Measurements from ENCODE around the gene TMEM51. TPM values are rescaled to one million over a fixed set of nuclear protein-coding genes. Genes with fewer than 3 reads are reported as not detected.

The TMEM51 gene
- total RNA-seq, 2 experiments from 2014 or later: not detected

DNA sequence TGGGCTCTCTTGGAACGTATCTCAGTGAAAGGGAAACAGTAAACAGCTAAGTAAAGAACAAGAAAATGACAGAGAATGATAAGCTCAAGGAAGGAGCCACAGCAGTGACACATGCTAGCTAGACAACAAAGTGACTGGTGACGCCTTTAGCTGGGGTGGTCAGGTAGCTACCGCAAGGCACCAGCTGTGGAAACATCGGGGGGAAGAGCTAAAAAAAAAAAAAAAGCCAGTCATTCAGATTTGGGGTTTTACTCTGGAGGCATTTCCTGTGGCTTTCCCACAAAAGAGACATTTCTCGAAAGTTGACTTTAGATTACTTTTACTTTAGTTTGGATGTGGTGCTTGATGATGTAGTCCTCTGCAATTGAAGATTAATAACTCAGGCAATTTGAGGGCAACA, 95.5 kb downstream of the TMEM51 start:
- Mint-ChIP-seq H3K27me3 (peaks cover 61% of the 10 kb centered on the region), H3K4me3 (peak overlapping the region; percentile 3), H3K4me1 (peaks cover 74% of the 10 kb centered on the region), H3K36me3 (ENCODE audit: low read depth) (peaks cover 23% of the 10 kb centered on the region), H3K9me3 (peaks cover 30% of the 10 kb centered on the region), H3K27ac (peak overlapping the region; percentile 83)
- CTCF ChIA-PET: interaction anchor here (0.6 to 2.0 kb wide), 4 partner anchors 11 to 168 kb away, joined by 3 to 8 read pairs (median 4); no protein-coding TSS in a partner anchor
- peak; percentile 85 for DNase-seq
- POLR2A ChIA-PET: interaction anchor here (0.6 to 1.2 kb wide), 2 partner anchors 13 to 137 kb away, joined by 3 read pairs; no protein-coding TSS in a partner anchor

DNA sequence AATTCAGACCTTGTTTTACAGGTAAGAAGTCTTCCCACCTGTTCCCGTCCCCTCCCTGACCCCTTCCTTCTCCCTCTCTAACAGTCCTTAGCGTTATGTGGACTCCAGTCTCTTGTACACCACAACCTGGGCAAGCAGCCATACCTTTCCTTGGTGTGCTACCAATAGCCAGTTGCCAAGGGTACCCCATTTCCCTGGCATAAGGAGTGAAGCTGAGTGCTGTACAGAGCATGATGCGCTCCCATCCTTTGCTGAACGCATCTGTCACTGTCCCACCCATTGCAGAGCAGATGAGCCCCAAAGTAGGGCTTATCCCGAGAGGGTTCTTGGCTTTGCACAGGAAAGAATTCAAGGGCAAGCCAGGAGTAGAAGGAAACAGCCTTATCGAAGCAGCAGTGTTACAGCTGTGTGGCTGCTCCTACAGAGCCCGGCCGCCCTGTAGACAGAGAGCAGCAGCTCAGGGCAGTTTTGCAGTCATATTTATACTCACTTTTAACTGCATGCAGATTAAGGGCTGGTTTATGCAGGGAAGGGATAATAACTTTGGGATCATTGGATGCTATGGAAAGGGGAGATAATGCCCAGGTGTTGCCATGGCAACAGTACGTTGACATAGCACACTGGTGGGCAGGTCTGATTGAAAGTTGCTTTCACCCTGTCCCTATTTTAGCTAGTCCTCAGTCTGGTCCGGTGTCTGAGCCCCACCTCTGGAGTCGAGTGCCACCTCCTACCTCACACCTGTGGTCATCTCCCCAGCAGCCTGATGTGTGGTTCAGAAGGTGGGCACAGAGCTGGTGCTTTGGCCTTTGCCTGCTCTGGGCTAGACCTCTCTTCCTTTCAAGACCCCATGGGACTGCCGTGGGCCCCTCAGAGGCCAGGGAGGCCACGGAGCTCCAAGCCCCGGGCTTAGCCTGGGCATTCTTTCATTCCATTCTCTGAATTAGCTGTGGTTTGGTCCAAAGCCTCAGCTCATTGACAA, 98.6 kb downstream of the TMEM51 start:
- Mint-ChIP-seq H3K27ac (peak overlapping the region; percentile 79), H3K36me3 (ENCODE audit: low read depth) (peaks cover 9% of the 10 kb centered on the region), H3K4me1 (peaks cover 61% of the 10 kb centered on the region), H3K27me3 (peaks cover 44% of the 10 kb centered on the region), H3K4me3 (peak overlapping the region; percentile 3), H3K9me3 (peaks cover 16% of the 10 kb centered on the region)
- POLR2A ChIA-PET: interaction anchor here (0.8 kb wide), 1 partner anchor 26 kb away, joined by 3 read pairs; no protein-coding TSS in a partner anchor
- CTCF ChIA-PET: interaction anchor here (0.8 kb wide), 1 partner anchor 9 kb away, joined by 3 read pairs; no protein-coding TSS in a partner anchor
- DNase-seq: no peak

DNA sequence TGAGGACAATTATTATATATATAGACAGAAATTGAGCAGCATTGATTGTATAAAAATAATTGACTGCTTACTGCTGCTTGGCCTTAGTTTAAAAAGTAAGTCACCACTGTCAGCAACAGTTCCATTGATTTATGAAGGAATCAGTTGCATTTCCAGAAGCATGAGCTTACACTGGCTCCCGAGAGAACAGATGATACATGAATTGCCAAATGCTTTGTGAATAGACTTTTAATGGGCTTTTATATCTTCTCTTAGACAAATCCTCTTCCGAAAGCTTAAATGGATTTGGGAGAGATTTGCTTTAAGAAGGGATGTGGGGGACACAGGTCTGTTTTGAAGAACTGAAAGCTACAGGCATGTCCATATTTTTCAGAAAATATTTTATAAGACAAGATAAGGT, 101.0 kb downstream of the TMEM51 start:
- peaks cover 4% of the 10 kb centered on the region for H3K9me3 Mint-ChIP-seq
- DNase-seq: no peak
- H3K27ac Mint-ChIP-seq: no peak overlapping the region
- peaks cover 40% of the 10 kb centered on the region for H3K4me1 Mint-ChIP-seq
- POLR2A ChIA-PET: no interaction called here
- H3K36me3 Mint-ChIP-seq (ENCODE audit: low read depth): peaks cover 2% of the 10 kb centered on the region
- peaks cover 42% of the 10 kb centered on the region for H3K27me3 Mint-ChIP-seq
- H3K4me3 Mint-ChIP-seq: no peak overlapping the region
- CTCF ChIA-PET: no interaction called here

DNA sequence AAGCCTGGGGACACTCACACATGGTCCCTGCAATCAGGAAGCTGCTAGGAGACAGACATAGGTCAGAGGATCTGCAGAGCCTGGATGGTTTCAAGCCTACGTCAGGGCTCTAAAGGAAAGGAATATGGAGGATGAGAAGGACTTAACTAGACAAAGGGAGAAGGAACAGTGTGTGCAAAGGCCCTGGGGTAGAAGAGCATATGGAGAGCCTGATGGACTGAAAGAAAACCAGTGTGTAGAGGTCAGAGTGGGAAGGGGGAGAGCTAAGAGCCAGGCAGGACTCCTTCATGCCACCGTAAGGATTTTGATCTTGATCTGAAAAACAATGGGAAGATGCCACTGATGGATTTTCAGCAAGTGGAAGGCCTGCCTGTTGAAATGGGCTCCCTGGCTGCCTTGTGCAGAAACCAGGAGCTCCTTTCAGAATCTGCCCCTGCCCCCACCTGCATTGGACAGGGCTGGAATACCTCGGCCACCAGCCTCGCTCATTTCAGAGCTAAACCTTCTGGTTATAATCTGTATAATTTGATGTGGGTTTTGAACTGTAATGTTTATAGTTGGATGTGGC, 102.1 kb downstream of the TMEM51 start:
- no peaks in the 10 kb centered on the region for H3K36me3 Mint-ChIP-seq (ENCODE audit: low read depth)
- POLR2A ChIA-PET: interaction anchor here (0.5 kb wide), 1 partner anchor 26 kb away, joined by 3 read pairs; no protein-coding TSS in a partner anchor
- DNase-seq: no peak
- peaks cover 32% of the 10 kb centered on the region for H3K4me1 Mint-ChIP-seq
- no peaks in the 10 kb centered on the region for H3K9me3 Mint-ChIP-seq
- peaks cover 42% of the 10 kb centered on the region for H3K27me3 Mint-ChIP-seq
- H3K27ac Mint-ChIP-seq: no peak overlapping the region
- CTCF ChIA-PET: interaction anchor here (1.4 to 1.5 kb wide), 2 partner anchors 17 to 19 kb away, joined by 3 read pairs; no protein-coding TSS in a partner anchor
- no peak overlapping the region for H3K4me3 Mint-ChIP-seq

DNA sequence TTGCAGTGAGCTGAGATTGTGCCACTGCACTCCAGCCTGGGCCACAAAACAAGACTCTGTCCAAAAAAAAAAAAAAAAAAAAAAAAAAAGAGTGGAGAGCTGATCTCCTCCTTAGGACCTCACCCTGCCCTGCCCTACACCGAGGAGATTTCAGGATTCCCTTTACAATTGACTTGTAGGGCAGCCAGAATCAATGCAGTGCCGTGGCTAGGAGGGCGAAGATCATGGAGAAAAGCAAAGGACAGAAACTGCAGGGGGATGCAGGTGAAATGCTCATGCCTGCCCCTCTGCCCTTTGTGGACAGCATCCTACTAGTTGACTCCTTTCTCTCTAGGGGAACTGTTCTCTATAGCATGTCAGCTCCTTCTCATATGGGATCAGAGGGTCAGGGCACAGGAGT, 103.0 kb downstream of the TMEM51 start:
- Mint-ChIP-seq H3K9me3 (no peaks in the 10 kb centered on the region), H3K27ac (no peak overlapping the region), H3K27me3 (peaks cover 46% of the 10 kb centered on the region), H3K4me1 (peaks cover 34% of the 10 kb centered on the region), H3K4me3 (no peak overlapping the region), H3K36me3 (ENCODE audit: low read depth) (no peaks in the 10 kb centered on the region)
- POLR2A ChIA-PET: no interaction called here
- CTCF ChIA-PET: interaction anchor here (1.4 to 1.5 kb wide), 2 partner anchors 16 to 20 kb away, joined by 3 read pairs; no protein-coding TSS in a partner anchor
- no peak for DNase-seq

DNA sequence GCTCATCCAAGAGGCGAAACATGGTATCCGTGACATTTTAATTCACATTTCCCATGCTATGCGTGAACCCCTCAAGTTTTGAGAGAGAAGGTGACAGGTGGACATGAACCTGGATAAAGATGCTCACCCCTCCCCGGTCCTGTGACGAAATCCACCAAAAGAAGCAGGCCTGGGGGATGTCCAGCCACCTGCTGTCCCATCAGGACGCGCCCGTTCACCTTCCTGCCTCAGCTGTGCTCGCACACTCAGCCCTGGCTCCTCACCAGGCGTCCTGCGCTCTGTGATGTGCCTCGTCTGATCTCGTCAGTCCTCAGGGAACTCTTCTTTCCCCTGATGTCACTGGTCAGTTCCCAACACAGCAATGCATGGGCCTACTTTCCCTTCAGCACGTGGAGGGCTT, 103.8 kb downstream of the TMEM51 start:
- no peak overlapping the region for H3K4me3 Mint-ChIP-seq
- no peaks in the 10 kb centered on the region for H3K36me3 Mint-ChIP-seq (ENCODE audit: low read depth)
- DNase-seq: no peak
- POLR2A ChIA-PET: no interaction called here
- H3K4me1 Mint-ChIP-seq: peaks cover 34% of the 10 kb centered on the region
- H3K9me3 Mint-ChIP-seq: no peaks in the 10 kb centered on the region
- peaks cover 49% of the 10 kb centered on the region for H3K27me3 Mint-ChIP-seq
- CTCF ChIA-PET: no interaction called here
- H3K27ac Mint-ChIP-seq: no peak overlapping the region

DNA sequence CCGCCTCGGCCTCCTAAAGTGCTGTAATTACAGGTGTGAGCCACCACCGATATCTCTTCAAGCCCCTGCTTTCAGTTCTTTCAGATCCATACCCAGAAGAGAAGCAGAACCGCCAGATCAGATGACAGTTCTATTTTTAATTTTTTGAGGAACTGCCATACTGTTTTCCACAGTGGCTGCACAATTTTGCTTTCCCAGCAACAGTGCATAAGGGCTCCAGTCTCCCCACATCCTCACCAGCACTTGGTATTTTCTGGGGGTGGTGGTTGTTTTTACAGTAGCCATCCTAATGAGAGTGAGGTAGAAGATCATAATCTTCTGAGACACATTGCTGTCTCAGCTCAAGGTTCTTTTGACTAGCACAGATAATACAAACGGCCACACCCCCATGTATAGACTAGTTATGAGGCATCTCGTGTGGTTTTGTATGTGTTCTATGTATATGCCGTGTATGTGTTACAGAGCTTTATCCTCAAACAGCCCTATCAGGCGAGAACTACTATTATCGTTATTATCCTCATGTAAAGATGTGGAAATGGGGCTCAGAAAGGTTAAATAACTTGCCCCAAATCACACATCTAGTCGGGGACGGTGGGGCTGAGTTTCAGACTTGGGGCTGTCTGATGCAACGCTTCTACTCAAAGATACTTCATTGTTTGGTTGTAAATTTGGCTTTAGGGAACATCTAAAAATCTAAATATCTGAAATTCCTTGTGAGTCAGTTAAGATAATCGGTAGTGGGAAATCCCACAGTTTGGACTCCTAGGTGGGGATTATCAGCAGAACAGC, 105.5 kb downstream of the TMEM51 start:
- DNase-seq: no peak
- Mint-ChIP-seq H3K4me1 (peaks cover 20% of the 10 kb centered on the region), H3K27me3 (peaks cover 57% of the 10 kb centered on the region), H3K36me3 (ENCODE audit: low read depth) (no peaks in the 10 kb centered on the region), H3K27ac (no peak overlapping the region), H3K9me3 (no peaks in the 10 kb centered on the region), H3K4me3 (no peak overlapping the region)
- CTCF ChIA-PET: interaction anchor here (0.5 kb wide), 2 partner anchors 134 to 782 kb away, joined by 3 read pairs; no protein-coding TSS in a partner anchor
- POLR2A ChIA-PET: no interaction called here

DNA sequence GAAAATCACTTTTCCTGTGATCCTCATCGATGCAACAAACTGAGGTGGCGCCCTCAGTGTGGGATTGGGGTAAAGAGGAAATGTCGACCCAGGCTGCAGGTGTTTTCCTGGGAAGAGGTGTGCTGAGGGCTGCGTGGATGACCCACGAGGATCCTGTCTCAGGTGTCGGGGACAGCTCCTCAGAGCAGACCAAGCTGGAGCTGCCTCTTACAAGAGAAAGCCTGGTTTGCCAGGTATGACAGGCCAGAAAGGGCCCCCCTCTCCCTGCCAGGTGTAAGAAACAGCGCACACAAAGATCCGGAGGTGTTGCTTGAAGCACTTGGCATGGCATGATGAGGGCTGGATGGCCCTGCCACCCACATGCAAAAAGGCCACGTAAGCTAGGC, 106.1 kb downstream of the TMEM51 start:
- Mint-ChIP-seq H3K27ac (no peak overlapping the region), H3K36me3 (ENCODE audit: low read depth) (peaks cover under 1% of the 10 kb centered on the region), H3K9me3 (peaks cover under 1% of the 10 kb centered on the region), H3K27me3 (peaks cover 57% of the 10 kb centered on the region), H3K4me3 (no peak overlapping the region), H3K4me1 (peaks cover 18% of the 10 kb centered on the region)
- DNase-seq: no peak
- ChIA-PET CTCF (no interaction called here), POLR2A (no interaction called here)

DNA sequence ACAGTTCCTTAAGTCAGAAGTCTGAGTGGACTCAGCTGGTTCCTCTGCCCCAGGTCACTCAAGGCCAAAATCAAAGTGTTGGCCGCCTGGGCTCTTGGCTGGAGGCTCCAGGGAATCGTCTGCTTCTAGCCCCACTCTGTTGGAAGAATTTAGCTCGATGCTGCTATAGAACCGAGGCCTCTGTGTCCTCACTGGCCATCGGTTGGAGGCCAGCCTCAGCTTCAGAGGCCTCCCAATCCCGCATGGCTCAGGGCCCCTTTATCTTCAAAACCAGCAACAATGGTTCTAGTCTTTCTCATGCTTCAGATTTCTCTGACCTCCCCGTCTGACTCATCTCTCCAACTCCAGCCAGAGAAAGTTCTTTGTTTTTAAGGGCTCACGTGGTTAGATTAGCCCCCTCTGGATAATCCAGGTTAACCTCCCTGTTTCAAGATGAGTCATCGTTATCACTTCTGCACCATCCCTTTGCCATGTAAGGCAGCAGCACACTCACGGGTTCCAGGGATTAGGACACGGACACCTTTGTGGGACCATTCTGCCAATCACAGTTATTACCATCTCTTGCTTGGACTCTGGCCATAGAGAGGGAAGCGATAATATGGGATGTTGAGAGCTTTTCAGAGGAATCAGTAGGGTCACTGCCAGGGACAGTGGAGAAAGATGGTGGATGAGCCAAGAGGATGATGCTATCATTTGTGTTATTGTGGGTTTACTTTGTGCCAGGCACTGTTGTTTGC, 107.0 kb downstream of the TMEM51 start:
- H3K4me3 Mint-ChIP-seq: no peak overlapping the region
- peaks cover 2% of the 10 kb centered on the region for H3K36me3 Mint-ChIP-seq (ENCODE audit: low read depth)
- CTCF ChIA-PET: interaction anchor here (1.1 to 1.5 kb wide), 2 partner anchors 9 to 10 kb away, joined by 3 to 4 read pairs; no protein-coding TSS in a partner anchor
- DNase-seq: no peak
- H3K9me3 Mint-ChIP-seq: peaks cover 5% of the 10 kb centered on the region
- POLR2A ChIA-PET: no interaction called here
- H3K27ac Mint-ChIP-seq: no peak overlapping the region
- H3K4me1 Mint-ChIP-seq: peaks cover 18% of the 10 kb centered on the region
- H3K27me3 Mint-ChIP-seq: peaks cover 58% of the 10 kb centered on the region

DNA sequence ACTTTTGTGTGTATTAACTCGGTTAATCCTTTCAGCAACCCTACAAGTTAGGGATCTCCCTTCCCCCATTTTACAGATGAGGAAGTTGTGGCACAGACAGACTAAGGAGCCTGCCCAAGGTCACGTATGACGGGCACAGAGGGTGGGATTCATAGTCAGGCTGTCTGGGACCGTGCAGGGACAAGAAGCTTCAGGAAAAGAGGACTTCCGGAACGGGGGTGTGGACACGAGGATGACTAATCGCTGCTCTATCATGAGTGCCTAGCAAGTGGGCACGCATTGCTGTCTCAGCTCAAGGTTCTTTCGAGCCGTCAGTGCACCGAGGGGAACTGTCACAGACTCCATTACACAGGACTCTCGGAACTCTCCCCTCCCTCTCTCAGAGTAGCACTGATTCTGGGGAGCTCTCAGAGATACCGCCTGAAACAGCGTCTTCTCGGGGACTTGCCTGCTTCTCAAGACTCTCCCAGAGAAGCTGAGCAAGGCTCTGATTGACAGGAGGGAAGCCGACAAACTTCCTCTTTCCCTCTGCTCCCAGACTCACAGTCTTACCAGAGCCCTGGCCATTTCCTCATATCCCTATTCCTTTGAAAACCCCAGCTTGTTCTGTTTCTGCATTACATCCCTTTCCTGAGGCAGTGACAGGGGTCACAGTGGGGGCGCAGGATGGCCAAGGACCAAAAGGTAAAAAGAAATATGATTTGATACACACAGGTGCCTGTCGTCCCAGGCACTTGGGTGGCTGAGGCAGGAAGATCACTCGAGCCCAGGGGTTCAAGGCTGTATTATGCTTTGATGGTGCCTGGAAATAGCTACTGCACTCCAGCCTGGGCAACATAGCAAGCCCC, 107.8 kb downstream of the TMEM51 start:
- Mint-ChIP-seq H3K27ac (no peak overlapping the region), H3K4me3 (no peak overlapping the region), H3K36me3 (ENCODE audit: low read depth) (peaks cover 2% of the 10 kb centered on the region), H3K27me3 (peaks cover 60% of the 10 kb centered on the region), H3K4me1 (peaks cover 18% of the 10 kb centered on the region), H3K9me3 (peaks cover 8% of the 10 kb centered on the region)
- POLR2A ChIA-PET: no interaction called here
- CTCF ChIA-PET: interaction anchor here (0.6 to 1.5 kb wide), 5 partner anchors 9 to 123 kb away, joined by 3 to 5 read pairs (median 3); no protein-coding TSS in a partner anchor
- DNase-seq: no peak

DNA sequence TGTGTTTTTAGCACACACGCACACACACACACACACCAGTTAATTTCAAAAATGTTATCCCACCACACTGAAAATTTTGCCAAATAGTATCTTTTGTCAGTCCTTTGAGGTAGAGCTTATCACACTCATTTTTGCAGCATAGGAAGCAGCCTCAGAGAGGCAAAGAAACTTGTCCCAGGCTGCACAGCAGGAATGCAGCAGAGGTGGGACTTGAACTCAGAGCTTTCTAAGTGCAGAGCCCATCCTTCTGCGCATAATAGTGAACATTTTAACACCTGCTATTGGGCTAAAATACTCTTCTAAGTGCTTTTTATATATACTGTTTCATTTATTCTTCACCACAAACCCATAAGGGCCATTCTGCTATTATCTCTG, 108.4 kb downstream of the TMEM51 start:
- ChIA-PET CTCF (interaction anchor here (0.6 to 1.5 kb wide), 5 partner anchors 10 to 123 kb away, joined by 3 to 5 read pairs (median 3); no protein-coding TSS in a partner anchor), POLR2A (no interaction called here)
- peaks cover 18% of the 10 kb centered on the region for H3K4me1 Mint-ChIP-seq
- no peak overlapping the region for H3K4me3 Mint-ChIP-seq
- H3K27ac Mint-ChIP-seq: no peak overlapping the region
- peaks cover 64% of the 10 kb centered on the region for H3K27me3 Mint-ChIP-seq
- H3K36me3 Mint-ChIP-seq (ENCODE audit: low read depth): peaks cover 2% of the 10 kb centered on the region
- no peak for DNase-seq
- H3K9me3 Mint-ChIP-seq: peaks cover 9% of the 10 kb centered on the region
